Stimulated activated naive B cell treated with anti-CD40 and anti-IgM and Interleukin-4, amounts not matched to agents 10 μg/mL and 1 μg/mL and 100 μg/mL, for 72 hours (primary cell): ENCODE results near the gene ARHGAP25.

Experiments used
- ATAC-seq, 2 donors: fragments of 150-1000 bp; cut with Tn5 transposase; replicated peaks; 2 replicates each; pipeline ENCODE4 v1.10.0; 2021; ENCODE audit warnings: moderate library complexity in 1 of 2
- DNase-seq: peaks from one replicate; pipeline ENCODE4 v3.0.0; 2021
- H3K27ac Mint-ChIP-seq: one replicate; pipeline ENCODE4 v1.8.0; 2022; ENCODE audit warnings: mild to moderate bottlenecking, mixed read lengths
- H3K27me3 Mint-ChIP-seq, 2 donors: one replicate each; pipeline ENCODE4 v1.8.0; 2022; ENCODE audit warnings: mixed read lengths in 2 of 2
- H3K36me3 Mint-ChIP-seq, 2 donors: one replicate each; pipeline ENCODE4 v1.8.0; 2022; ENCODE audit warnings: mixed read lengths in 2 of 2, mild to moderate bottlenecking in 1 of 2
- H3K4me1 Mint-ChIP-seq, 2 donors: one replicate each; pipeline ENCODE4 v1.8.0; 2022; ENCODE audit warnings: mixed read lengths in 2 of 2, mild to moderate bottlenecking in 1 of 2
- H3K4me3 Mint-ChIP-seq, 2 donors: one replicate each; pipeline ENCODE4 v1.8.0; 2022; ENCODE audit warnings: mild to moderate bottlenecking in 2 of 2, mixed read lengths in 2 of 2, moderate library complexity in 1 of 2
- H3K9me3 Mint-ChIP-seq, 2 donors: one replicate each; pipeline ENCODE4 v1.8.0; 2022; ENCODE audit warnings: mixed read lengths in 2 of 2, mild to moderate bottlenecking in 1 of 2

ARHGAP25 gene

DNA sequence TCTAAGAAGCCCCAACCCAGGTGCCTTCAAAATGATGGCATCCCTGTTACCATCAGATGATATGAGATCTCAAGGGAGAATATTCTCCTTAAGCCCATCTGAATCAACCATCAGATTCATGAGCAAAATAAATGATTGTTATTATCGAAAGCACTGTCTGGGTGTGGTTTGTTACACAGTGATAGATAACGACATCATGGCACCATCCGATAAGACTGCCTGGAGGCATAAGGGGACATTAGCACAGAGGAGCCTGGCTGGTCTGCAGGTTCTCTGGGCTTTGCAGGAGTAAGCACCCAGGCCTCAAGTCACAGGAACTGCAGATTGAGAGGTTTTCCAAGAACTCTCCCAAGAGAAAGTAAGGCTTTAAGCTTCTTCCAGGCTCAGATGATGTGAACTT, 120.9 kb downstream of the ARHGAP25 start:
- peaks cover 25 to 48% of the 10 kb centered on the region in 2 donors for H3K4me1 Mint-ChIP-seq
- no peaks in the 10 kb centered on the region for H3K36me3 Mint-ChIP-seq
- ATAC-seq (no peak), DNase-seq (no peak)
- no peak overlapping the region for H3K4me3 Mint-ChIP-seq
- H3K9me3 Mint-ChIP-seq, result no peaks in the 10 kb centered on the region
- peak overlapping the region; percentile 68 for H3K27ac Mint-ChIP-seq
- no peaks in the 10 kb centered on the region for H3K27me3 Mint-ChIP-seq

DNA sequence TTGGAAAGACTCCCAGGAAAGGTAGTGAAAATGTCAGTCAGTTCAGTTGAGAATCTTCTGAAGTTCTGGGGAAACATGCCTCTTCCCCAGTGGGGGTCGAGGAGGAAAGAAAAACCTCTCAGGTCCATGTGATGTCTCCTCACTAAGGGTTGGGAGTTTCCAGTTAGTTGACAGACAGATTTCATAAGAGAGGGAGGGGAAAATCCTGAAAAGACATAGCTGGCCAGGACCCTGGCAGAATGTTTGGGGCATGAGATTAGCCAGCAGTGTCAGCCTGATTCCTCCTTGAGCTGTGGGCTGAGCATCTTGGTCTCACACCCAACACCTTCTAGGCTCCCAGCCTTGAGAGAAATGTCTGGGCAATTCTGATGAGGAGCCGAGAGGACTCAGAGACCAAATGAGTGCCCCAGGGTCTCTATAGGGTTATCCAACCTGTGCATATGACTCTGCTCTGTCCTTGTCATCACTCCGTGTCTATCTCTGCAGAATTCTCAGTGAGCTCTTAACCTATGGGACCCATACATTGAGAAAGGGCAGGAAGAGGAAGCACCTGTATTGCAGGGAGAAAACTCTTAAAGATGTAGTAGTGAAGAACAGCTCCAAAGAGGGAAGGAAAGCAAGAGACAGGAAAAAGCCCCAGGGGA, 122.7 kb downstream of the ARHGAP25 start:
- peak; percentile 12 for DNase-seq
- Mint-ChIP-seq H3K4me3 (peak overlapping the region; percentile 1), H3K9me3 (no peaks in the 10 kb centered on the region)

GRCh38 chr2:68857855-68858456, 123.3 kb downstream of the ARHGAP25 start:
- peak; percentile 75 for DNase-seq
- Mint-ChIP-seq H3K4me3 (peak overlapping the region; percentile 1 to 29), H3K36me3 (no peaks in the 10 kb centered on the region), H3K27ac (peak overlapping the region; percentile 84), H3K9me3 (no peaks in the 10 kb centered on the region), H3K4me1 (peaks cover 28 to 53% of the 10 kb centered on the region in 2 donors), H3K27me3 (no peaks in the 10 kb centered on the region)
- peak; percentile 97 to 98 for ATAC-seq

More for the DNA sequence above, 122.7 kb downstream of the ARHGAP25 start:
- peak; percentile 63 to 70 for ATAC-seq
- no peaks in the 10 kb centered on the region for H3K27me3 Mint-ChIP-seq
- H3K36me3 Mint-ChIP-seq, result no peaks in the 10 kb centered on the region
- peak overlapping the region; percentile 84 for H3K27ac Mint-ChIP-seq
- peaks cover 28 to 53% of the 10 kb centered on the region in 2 donors for H3K4me1 Mint-ChIP-seq

DNA sequence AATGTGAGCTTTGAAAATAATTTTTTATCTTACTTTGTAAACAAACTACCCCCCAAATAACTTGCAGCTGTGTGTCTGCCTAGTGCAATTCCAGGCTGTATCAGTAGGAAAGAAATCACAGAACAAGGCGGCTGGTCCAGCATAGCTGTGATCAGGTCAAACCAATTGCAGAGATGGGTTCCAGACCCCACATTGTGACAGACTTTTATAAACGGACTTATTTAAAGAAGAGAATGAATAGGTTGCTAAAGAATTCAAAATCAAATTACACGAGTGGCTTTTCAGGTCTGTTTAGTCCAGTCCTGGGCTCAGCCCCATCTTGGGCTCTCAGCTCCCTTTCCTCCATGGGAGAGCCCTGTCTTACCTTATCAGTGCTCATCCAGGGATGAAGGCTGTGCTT, 125.5 kb downstream of the ARHGAP25 start:
- no peak overlapping the region for H3K27ac Mint-ChIP-seq
- H3K4me1 Mint-ChIP-seq, result peaks cover 25 to 47% of the 10 kb centered on the region in 2 donors
- no peak for ATAC-seq

GRCh38 chr2:68861330-68861729, 126.7 kb downstream of the ARHGAP25 start:
- no peak overlapping the region for H3K27ac Mint-ChIP-seq
- no peaks in the 10 kb centered on the region for H3K36me3 Mint-ChIP-seq
- ATAC-seq (no peak), DNase-seq (no peak)
- no peak overlapping the region for H3K4me3 Mint-ChIP-seq
- no peaks in the 10 kb centered on the region for H3K9me3 Mint-ChIP-seq
- no peaks in the 10 kb centered on the region for H3K27me3 Mint-ChIP-seq
- H3K4me1 Mint-ChIP-seq, result peaks cover 24 to 42% of the 10 kb centered on the region in 2 donors

More for the DNA sequence above, 125.5 kb downstream of the ARHGAP25 start:
- no peak for DNase-seq
- no peak overlapping the region for H3K4me3 Mint-ChIP-seq
- H3K36me3 Mint-ChIP-seq, result no peaks in the 10 kb centered on the region
- no peaks in the 10 kb centered on the region for H3K27me3 Mint-ChIP-seq
- H3K9me3 Mint-ChIP-seq, result no peaks in the 10 kb centered on the region

GRCh38 chr2:68862889-68863288, 128.3 kb downstream of the ARHGAP25 start:
- Mint-ChIP-seq H3K9me3 (no peaks in the 10 kb centered on the region), H3K36me3 (no peaks in the 10 kb centered on the region), H3K27ac (peak overlapping the region; percentile 73), H3K27me3 (no peaks in the 10 kb centered on the region), H3K4me3 (no peak overlapping the region), H3K4me1 (peaks cover 16 to 26% of the 10 kb centered on the region in 2 donors)
- DNase-seq, result no peak
- no peak for ATAC-seq

- Mint-ChIP-seq H3K4me3 (no peak overlapping the region), H3K27ac (no peak overlapping the region), H3K4me1 (peaks cover 10 to 15% of the 10 kb centered on the region in 2 donors), H3K27me3 (no peaks in the 10 kb centered on the region), H3K9me3 (no peaks in the 10 kb centered on the region), H3K36me3 (no peaks in the 10 kb centered on the region)
- ATAC-seq (no peak), DNase-seq (no peak)
These were observed 129.4 kb downstream of the ARHGAP25 start for GRCh38 chr2:68863996-68864395.

GRCh38 chr2:68865108-68865507, 130.5 kb downstream of the ARHGAP25 start:
- Mint-ChIP-seq H3K9me3 (no peaks in the 10 kb centered on the region), H3K27me3 (no peaks in the 10 kb centered on the region), H3K4me3 (no peak overlapping the region), H3K4me1 (peaks cover 4 to 7% of the 10 kb centered on the region in 2 donors), H3K27ac (no peak overlapping the region), H3K36me3 (no peaks in the 10 kb centered on the region)
- ATAC-seq, result no peak
- no peak for DNase-seq

DNA sequence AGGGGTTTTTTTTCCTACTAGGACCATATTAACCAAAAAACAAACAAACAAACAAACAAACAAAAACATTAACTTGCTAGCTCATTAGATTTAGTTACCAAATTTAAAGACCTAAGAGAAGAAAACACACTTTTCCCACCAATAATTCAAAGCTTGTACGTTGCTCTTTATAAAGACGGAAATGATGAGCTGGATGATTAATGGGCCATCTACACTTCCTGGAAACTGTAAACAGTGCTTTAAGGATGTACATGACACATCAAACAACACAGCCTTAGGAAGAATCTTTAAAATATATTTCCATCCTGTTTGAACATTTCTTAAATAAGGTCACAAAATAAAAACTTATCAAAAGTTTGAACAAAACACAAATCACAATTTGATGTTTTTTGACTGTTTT, 135.6 kb downstream of the ARHGAP25 start:
- Mint-ChIP-seq H3K27me3 (no peaks in the 10 kb centered on the region), H3K4me3 (no peak overlapping the region), H3K4me1 (peaks cover 0 to 4% of the 10 kb centered on the region in 2 donors), H3K9me3 (no peaks in the 10 kb centered on the region), H3K36me3 (no peaks in the 10 kb centered on the region), H3K27ac (no peak overlapping the region)
- DNase-seq (no peak), ATAC-seq (no peak)

DNA sequence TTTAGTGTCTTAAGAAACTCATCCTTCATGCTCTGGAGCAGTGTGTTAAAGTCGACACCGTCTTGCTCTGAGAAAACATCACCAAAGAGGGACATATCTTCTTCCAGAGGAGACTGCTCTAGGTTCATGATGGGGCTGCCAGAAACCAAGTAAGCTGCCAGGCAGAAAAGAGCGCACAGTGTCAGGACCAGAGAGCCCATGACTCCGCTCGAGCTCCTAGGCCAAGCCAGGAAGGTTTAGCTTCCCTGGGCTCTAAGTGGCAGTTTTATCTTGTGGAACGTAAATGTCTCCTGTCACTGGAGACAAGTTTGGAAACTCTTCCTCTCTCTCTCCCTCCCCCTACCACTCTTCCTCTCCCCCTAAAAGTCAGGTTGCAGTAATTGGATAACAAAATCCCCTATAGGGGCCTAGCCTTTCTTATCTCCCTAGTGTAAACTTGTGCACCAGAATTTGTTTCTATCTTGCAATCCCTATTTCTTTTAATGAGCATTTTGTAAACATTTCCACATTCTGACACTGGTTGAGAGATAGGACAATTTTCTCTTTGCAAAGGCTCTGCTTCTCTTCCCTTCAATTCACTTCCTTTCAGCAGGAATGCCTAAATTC, 136.7 kb downstream of the ARHGAP25 start, which contains the start of gene BMP10:
Gene BMP10, minus strand, starts transcription at position 239 of the 606 bp plus-strand sequence. Its CDS starts 39 bp downstream, at position 200.
- ATAC-seq (no peak), DNase-seq (no peak)
- Mint-ChIP-seq H3K4me3 (no peak within 1 kb of the TSS), H3K9me3 (no peaks in the 10 kb centered on the region), H3K27ac (no peak within 1 kb of the TSS), H3K4me1 (peaks cover 0 to 3% of the 10 kb centered on the region in 2 donors), H3K36me3 (no peaks in the 10 kb centered on the region), H3K27me3 (no peaks in the 10 kb centered on the region)
